A673 (cell line): ENCODE results near the gene SERPINA6.

Source experiments
- EZH2 ChIP-seq: fragments of 200-600 bp; sonication (generic); IDR thresholded peaks from 2 replicates; pipeline ENCODE4 v1.6.1; 2017; ENCODE audit warnings: borderline replicate concordance, low read depth, mild to moderate bottlenecking, mixed read lengths, antibody characterized with exemption, low read length; ENCODE audit not compliant: poor library complexity, severe bottlenecking
- TF ChIP-seq, protein P1 (sequence below): fragments of 300-800, 200-600 bp; sonication (generic); conservative IDR thresholded peaks from 2 replicates; pipeline ENCODE4 v1.5.1; 2017; ENCODE audit warnings: low read depth, mild to moderate bottlenecking, antibody characterized with exemption, low read length, moderate library complexity, mixed read lengths

GRCh38 chr14:94364964-94365363 lies 41.8 kb upstream of the SERPINA6 start:
- TF ChIP-seq, protein P1, sequence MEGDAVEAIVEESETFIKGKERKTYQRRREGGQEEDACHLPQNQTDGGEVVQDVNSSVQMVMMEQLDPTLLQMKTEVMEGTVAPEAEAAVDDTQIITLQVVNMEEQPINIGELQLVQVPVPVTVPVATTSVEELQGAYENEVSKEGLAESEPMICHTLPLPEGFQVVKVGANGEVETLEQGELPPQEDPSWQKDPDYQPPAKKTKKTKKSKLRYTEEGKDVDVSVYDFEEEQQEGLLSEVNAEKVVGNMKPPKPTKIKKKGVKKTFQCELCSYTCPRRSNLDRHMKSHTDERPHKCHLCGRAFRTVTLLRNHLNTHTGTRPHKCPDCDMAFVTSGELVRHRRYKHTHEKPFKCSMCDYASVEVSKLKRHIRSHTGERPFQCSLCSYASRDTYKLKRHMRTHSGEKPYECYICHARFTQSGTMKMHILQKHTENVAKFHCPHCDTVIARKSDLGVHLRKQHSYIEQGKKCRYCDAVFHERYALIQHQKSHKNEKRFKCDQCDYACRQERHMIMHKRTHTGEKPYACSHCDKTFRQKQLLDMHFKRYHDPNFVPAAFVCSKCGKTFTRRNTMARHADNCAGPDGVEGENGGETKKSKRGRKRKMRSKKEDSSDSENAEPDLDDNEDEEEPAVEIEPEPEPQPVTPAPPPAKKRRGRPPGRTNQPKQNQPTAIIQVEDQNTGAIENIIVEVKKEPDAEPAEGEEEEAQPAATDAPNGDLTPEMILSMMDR: no peak
- TF ChIP-seq EZH2: no peak
